Prostate gland (tissue), 2 donors: ENCODE results near the gene SAMM50.
A peak's percentile ranks its signal among the peaks of the same experiment; 100 is the strongest.

Source experiments
- POLR2AphosphoS5 ChIP-seq: sonication (generic); formaldehyde crosslinking; IDR thresholded peaks from one replicate; pipeline ENCODE4 v1.6.1; 2017; ENCODE audit warnings: antibody characterized with exemption
- TF ChIP-seq, protein P1 (sequence below), 4 experiments: fragments of 200-600 bp in 2 of 4; fragments of 450-650 bp in 2 of 4; sonication (generic) in 2 of 4; IDR thresholded peaks; 1 replicate in 3 of 4; 2 replicates in 1 of 4; pipeline ENCODE4 v1.5.1; 2016 to 2019; ENCODE audit warnings: antibody characterized with exemption in 4 of 4, mild to moderate bottlenecking in 2 of 4, moderate library complexity in 2 of 4

DNA sequence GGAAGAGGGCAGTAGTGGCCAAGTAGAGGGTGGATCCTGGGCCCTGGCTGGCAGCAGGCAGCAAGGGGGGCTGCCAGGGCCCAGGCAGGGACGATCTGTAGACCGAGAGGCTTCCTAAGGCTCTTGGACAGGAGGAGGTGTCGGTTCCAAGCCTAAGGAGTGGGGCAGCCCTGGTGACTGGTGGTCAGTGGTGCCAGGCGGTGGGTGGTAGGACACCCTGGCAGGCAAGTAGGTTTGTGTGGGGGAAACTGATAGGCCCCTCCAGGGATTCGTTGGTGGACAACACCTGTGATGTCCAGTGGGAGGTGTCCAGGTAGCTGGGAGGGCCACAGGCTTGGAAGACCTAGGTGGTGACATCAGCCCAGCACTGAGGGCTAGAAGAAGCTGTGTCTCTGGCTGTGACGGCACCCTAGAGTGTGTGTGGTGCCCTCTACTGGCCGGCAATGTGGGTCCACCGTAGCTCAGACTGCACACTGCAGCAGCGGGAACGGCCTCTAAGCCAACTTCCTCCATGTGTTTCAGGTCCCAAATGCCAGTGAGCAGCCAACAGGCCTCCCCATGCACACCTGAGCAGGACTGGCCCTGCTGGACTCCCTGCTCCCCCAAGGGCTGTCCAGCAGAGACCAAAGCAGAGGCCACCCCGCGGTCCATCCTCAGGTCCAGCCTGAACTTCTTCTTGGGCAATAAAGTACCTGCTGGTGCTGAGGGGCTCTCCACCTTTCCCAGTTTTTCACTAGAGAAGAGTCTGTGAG, 9.4 kb upstream of the SAMM50 start:
- no peak for TF ChIP-seq POLR2AphosphoS5
- TF ChIP-seq, protein P1, sequence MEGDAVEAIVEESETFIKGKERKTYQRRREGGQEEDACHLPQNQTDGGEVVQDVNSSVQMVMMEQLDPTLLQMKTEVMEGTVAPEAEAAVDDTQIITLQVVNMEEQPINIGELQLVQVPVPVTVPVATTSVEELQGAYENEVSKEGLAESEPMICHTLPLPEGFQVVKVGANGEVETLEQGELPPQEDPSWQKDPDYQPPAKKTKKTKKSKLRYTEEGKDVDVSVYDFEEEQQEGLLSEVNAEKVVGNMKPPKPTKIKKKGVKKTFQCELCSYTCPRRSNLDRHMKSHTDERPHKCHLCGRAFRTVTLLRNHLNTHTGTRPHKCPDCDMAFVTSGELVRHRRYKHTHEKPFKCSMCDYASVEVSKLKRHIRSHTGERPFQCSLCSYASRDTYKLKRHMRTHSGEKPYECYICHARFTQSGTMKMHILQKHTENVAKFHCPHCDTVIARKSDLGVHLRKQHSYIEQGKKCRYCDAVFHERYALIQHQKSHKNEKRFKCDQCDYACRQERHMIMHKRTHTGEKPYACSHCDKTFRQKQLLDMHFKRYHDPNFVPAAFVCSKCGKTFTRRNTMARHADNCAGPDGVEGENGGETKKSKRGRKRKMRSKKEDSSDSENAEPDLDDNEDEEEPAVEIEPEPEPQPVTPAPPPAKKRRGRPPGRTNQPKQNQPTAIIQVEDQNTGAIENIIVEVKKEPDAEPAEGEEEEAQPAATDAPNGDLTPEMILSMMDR (IDR thresholded peaks at IDR 0.05) = peak in 3 of 4 experiments; percentile 20 to 58 (median 25)
